Fibroblast of lung (primary cell): ENCODE measurements around the gene GALNT7.

Experiments used
- EZH2 ChIP-seq: IDR thresholded peaks from 2 replicates; pipeline ENCODE4 v1.5.1; 2012; ENCODE audit warnings: low read length, control low read depth, mild to moderate bottlenecking; ENCODE audit errors: missing control alignments
- TF ChIP-seq, protein P1 (sequence below), 2 donors: IDR thresholded peaks in 1 of 2; conservative IDR thresholded peaks in 1 of 2; 1 replicate in 1 of 2; 2 replicates in 1 of 2; pipeline ENCODE4 v1.5.1; 2011 to 2012; ENCODE audit warnings: low read length in 2 of 2, control low read depth in 1 of 2, inconsistent platforms in 1 of 2, low read depth in 1 of 2, mild to moderate bottlenecking in 1 of 2

GRCh38 chr4:173282626-173283025, 114.0 kb downstream of the GALNT7 start:
- TF ChIP-seq, protein P1, sequence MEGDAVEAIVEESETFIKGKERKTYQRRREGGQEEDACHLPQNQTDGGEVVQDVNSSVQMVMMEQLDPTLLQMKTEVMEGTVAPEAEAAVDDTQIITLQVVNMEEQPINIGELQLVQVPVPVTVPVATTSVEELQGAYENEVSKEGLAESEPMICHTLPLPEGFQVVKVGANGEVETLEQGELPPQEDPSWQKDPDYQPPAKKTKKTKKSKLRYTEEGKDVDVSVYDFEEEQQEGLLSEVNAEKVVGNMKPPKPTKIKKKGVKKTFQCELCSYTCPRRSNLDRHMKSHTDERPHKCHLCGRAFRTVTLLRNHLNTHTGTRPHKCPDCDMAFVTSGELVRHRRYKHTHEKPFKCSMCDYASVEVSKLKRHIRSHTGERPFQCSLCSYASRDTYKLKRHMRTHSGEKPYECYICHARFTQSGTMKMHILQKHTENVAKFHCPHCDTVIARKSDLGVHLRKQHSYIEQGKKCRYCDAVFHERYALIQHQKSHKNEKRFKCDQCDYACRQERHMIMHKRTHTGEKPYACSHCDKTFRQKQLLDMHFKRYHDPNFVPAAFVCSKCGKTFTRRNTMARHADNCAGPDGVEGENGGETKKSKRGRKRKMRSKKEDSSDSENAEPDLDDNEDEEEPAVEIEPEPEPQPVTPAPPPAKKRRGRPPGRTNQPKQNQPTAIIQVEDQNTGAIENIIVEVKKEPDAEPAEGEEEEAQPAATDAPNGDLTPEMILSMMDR (conservative IDR thresholded peaks at IDR 0.05 in 1 of 2, IDR thresholded peaks at IDR 0.05 in 1 of 2; ENCODE audit: low read depth in 1 of 2, low read length in 2 of 2), result no peak
- no peak for TF ChIP-seq EZH2
